ENCODE data around the gene C6orf163.

- TF ChIP-seq TAF1 (IDR thresholded peaks at IDR 0.05; ENCODE audit: borderline replicate concordance, insufficient read depth, low read length) (no peak), SIN3A (IDR thresholded peaks at IDR 0.05; ENCODE audit: borderline replicate concordance, insufficient read depth, low read length) (no peak)
Measured at GRCh38 chr6:87315071-87315470, 29.5 kb upstream of the C6orf163 start.
